ENCODE results near the gene NR6A1. TPM values are rescaled to one million over a fixed set of nuclear protein-coding genes. Genes with fewer than 3 reads are reported as not detected.
A peak's percentile ranks its signal among the peaks of the same experiment; 100 is the strongest.

Gene NR6A1
- total and polyA plus RNA-seq, 2 of the 13 experiments (the other 11 are each of a cell fraction or from before 2014, with no cell fraction given): 28.1 to 31.5 TPM

DNA sequence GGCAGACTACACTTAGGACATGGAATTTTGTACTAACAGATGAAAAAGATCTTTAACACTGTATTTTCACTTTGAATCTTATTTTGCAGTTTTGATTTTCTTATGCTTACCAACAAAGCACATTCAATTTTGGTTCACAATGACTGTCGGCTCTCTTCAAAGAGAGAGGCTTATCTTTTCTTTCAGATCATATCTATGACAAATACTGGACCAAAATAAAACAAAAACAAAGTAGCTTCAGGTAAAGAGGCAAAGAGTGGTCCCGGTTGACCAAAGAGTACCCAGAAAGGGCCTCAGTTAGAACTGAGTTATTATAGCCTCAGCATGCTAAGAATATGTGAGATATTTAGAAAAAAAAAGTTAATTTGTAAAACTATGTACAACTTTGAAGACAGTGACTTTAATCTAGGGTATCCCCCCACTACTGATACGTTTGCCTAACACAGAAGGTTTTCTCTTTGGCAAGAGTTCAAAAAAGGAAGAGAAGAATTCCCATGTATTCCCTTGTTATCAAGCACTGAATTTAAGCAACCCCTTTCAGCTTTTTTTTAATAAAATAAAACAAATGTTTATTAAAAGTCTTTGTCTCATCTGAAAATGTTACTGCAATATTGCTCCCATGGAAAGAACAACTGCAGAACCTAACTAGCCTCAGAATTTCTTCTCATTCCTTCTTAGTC lies 50.5 kb downstream of the NR6A1 start:
- Histone ChIP-seq H3K9me3 (ENCODE audit: low read length) (no peaks in the 10 kb centered on the region), H3K36me3 (replicated peaks in 1 of 2; ENCODE audit: control insufficient read depth in 1 of 2, insufficient read depth in 2 of 2, low read length in 2 of 2) (peaks cover 0 to 4% of the 10 kb centered on the region in 2 experiments; a peak in 2 of 5 replicates), H3K4me3 (replicated peaks in 1 of 3; ENCODE audit: insufficient read depth in 1 of 3, low read depth in 2 of 3, low read length in 3 of 3) (peak overlapping the region in 1 of 3 experiments; percentile 13; a peak in 1 of 6 replicates), H4K20me1 (ENCODE audit: insufficient read depth, low read length) (0 out of 2 replicates have a peak, but pooled peaks cover 3% of the 10 kb centered on the region), H3K27me3 (ENCODE audit: control insufficient read depth in 1 of 2, insufficient read depth in 2 of 2, low read length in 2 of 2) (no peaks in the 10 kb centered on the region), H3K4me1 (ENCODE audit: insufficient read depth, low read length) (peaks cover 54% of the 10 kb centered on the region), H3K9ac (ENCODE audit: insufficient read depth, low read depth, low read length) (no peak overlapping the region), H3K27ac (ENCODE audit: extremely low read length, insufficient read depth, low read length) (peak overlapping the region; percentile 58), H3K4me2 (ENCODE audit: low read depth, low read length) (peak overlapping the region; percentile 58), H2AFZ (ENCODE audit: low read length) (no peak overlapping the region), H3K79me2 (ENCODE audit: insufficient read depth, low read length) (peaks cover 6% of the 10 kb centered on the region)
- BruUV-seq (replicated peaks): no TSS peak
- intact Hi-C loops (cut with micrococcal nuclease; ENCODE audit: unreplicated experiment) (no loop called here), in situ Hi-C loops (cut with HindIII; ENCODE audit: extremely low pct_ligation_motif_present, low pct_unique_long_range_greater_than_20kb) (loop anchor here (5.0 kb wide), 1 partner anchor 37 kb away; no protein-coding TSS in a partner anchor)
- POLR2A ChIA-PET: interaction anchor here (0.5 to 2.5 kb wide), 7 partner anchors 11 to 307 kb away, joined by 3 to 16 read pairs (median 3); partner anchors contain the start of genes ARPC5L and RPL35
- CTCF ChIA-PET (ENCODE audit: low intra/inter-chr PET ratio, low total read pairs): no interaction called here
- 10% methylated on average over 3 of the region's 3 CpGs for WGBS (ENCODE audit: low lambda C conversion rate)
- ATAC-seq (no peak), FAIRE-seq (peak; percentile 15), DNase-seq (ENCODE audit: low spot score) (peak; percentile 38)
- TF ChIP-seq RELA (CRISPR knock-in tag; IDR thresholded peaks at IDR 0.05): no peak
- no peak for TF ChIP-seq HIVEP1 (CRISPR knock-in tag; IDR thresholded peaks at IDR 0.05)
- TF ChIP-seq, protein P1, sequence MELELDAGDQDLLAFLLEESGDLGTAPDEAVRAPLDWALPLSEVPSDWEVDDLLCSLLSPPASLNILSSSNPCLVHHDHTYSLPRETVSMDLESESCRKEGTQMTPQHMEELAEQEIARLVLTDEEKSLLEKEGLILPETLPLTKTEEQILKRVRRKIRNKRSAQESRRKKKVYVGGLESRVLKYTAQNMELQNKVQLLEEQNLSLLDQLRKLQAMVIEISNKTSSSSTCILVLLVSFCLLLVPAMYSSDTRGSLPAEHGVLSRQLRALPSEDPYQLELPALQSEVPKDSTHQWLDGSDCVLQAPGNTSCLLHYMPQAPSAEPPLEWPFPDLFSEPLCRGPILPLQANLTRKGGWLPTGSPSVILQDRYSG (CRISPR knock-in tag; IDR thresholded peaks at IDR 0.05): no peak
- TF ChIP-seq TCF7L2 (IDR thresholded peaks at IDR 0.05; ENCODE audit: low read depth, low read length): peak; percentile 65; the same call in 1 of the 2 replicates
- TF ChIP-seq, protein P2, sequence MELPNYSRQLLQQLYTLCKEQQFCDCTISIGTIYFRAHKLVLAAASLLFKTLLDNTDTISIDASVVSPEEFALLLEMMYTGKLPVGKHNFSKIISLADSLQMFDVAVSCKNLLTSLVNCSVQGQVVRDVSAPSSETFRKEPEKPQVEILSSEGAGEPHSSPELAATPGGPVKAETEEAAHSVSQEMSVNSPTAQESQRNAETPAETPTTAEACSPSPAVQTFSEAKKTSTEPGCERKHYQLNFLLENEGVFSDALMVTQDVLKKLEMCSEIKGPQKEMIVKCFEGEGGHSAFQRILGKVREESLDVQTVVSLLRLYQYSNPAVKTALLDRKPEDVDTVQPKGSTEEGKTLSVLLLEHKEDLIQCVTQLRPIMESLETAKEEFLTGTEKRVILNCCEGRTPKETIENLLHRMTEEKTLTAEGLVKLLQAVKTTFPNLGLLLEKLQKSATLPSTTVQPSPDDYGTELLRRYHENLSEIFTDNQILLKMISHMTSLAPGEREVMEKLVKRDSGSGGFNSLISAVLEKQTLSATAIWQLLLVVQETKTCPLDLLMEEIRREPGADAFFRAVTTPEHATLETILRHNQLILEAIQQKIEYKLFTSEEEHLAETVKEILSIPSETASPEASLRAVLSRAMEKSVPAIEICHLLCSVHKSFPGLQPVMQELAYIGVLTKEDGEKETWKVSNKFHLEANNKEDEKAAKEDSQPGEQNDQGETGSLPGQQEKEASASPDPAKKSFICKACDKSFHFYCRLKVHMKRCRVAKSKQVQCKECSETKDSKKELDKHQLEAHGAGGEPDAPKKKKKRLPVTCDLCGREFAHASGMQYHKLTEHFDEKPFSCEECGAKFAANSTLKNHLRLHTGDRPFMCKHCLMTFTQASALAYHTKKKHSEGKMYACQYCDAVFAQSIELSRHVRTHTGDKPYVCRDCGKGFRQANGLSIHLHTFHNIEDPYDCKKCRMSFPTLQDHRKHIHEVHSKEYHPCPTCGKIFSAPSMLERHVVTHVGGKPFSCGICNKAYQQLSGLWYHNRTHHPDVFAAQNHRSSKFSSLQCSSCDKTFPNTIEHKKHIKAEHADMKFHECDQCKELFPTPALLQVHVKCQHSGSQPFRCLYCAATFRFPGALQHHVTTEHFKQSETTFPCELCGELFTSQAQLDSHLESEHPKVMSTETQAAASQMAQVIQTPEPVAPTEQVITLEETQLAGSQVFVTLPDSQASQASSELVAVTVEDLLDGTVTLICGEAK (IDR thresholded peaks at IDR 0.05): no peak
- TF ChIP-seq, protein P2 (CRISPR knock-in tag; IDR thresholded peaks at IDR 0.05): no peak
- TF ChIP-seq, protein P3, sequence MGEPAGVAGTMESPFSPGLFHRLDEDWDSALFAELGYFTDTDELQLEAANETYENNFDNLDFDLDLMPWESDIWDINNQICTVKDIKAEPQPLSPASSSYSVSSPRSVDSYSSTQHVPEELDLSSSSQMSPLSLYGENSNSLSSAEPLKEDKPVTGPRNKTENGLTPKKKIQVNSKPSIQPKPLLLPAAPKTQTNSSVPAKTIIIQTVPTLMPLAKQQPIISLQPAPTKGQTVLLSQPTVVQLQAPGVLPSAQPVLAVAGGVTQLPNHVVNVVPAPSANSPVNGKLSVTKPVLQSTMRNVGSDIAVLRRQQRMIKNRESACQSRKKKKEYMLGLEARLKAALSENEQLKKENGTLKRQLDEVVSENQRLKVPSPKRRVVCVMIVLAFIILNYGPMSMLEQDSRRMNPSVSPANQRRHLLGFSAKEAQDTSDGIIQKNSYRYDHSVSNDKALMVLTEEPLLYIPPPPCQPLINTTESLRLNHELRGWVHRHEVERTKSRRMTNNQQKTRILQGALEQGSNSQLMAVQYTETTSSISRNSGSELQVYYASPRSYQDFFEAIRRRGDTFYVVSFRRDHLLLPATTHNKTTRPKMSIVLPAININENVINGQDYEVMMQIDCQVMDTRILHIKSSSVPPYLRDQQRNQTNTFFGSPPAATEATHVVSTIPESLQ (CRISPR knock-in tag; conservative IDR thresholded peaks at IDR 0.05): no peak
- no peak for TF ChIP-seq HMG20B (CRISPR knock-in tag; conservative IDR thresholded peaks at IDR 0.05)
- TF ChIP-seq FOXP1 (IDR thresholded peaks at IDR 0.05): no peak
- TF ChIP-seq FOXP1 (CRISPR knock-in tag; IDR thresholded peaks at IDR 0.05): peak; percentile 42; the same call in 1 of the 2 replicates
- TF ChIP-seq, protein P4, sequence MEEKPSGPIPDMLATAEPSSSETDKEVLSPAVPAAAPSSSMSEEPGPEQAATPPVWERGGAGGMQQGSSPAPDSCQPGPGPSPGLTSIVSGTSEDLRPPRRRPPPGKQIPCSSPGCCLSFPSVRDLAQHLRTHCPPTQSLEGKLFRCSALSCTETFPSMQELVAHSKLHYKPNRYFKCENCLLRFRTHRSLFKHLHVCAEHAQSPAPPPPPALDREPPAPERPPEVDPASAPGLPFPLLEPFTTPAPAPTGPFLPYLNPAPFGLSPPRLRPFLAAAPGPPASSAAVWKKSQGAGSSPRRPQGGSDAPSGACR (CRISPR knock-in tag; IDR thresholded peaks at IDR 0.05): no peak
